Measurements from ENCODE around the gene GPC5. TPM values are rescaled to one million over a fixed set of nuclear protein-coding genes. Genes with fewer than 3 reads are reported as not detected.
A peak's percentile ranks its signal among the peaks of the same experiment; 100 is the strongest.

GPC5 gene
- polyA plus RNA-seq, 2 of the 4 experiments (the other 2 are of a cell fraction): not detected

DNA sequence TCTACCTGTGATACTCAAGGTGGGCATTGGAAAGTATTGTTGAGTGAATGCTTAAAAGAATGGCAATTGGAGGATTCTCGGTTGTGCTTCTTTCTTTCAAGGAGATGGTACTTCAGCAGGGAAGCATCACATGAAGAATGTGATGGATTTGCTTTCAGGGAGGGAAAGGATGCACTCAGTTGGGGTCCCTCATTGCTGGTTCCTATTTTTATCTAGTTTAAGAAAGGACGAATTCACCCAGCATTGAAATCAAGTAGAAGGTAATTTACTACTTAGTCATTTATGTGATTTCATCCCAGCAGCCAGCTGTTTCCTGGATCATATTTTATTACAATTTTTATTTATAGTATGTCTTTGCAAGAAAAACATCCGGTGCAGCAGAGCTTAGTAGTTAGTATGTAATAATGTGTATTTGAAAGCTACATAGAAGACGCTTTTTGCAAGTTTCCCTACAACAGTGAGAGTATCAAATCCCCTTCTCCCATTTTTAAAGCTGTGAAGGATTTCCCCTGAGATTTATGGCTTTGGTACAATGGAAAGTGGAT is 417.9 kb downstream of the GPC5 start:
- Histone ChIP-seq H3K9me3 (no peaks in the 10 kb centered on the region), H3K4me3 (no peak overlapping the region), H3K27ac (no peak overlapping the region), H3K4me2 (no peak overlapping the region), H3K4me1 (no peaks in the 10 kb centered on the region)
- ChIA-PET CTCF (interaction anchor here (0.5 kb wide), 1 partner anchor 1497 kb away, joined by 3 read pairs; no protein-coding TSS in a partner anchor), POLR2A (no interaction called here)
- no peak for DNase-seq (ENCODE audit: low read depth in 1 of 2, low spot score in 1 of 2)
- ATAC-seq: no peak
- WGBS (ENCODE audit: missing lambda C conversion rate): 10% methylated on average over 4 of the region's 4 CpGs
- TF ChIP-seq NPAS2 (CRISPR knock-in tag; IDR thresholded peaks at IDR 0.05; ENCODE audit: borderline replicate concordance) (no peak), NR3C1 (IDR thresholded peaks at IDR 0.05) (no peak), SMC3 (IDR thresholded peaks at IDR 0.05) (no peak), ESRRA (IDR thresholded peaks at IDR 0.05; ENCODE audit: borderline replicate concordance, low read length) (no peak), TFCP2L1 (CRISPR knock-in tag; IDR thresholded peaks at IDR 0.05) (no peak), RFX5 (IDR thresholded peaks at IDR 0.05) (no peak), POLR2A (IDR thresholded peaks at IDR 0.05; ENCODE audit: low read length) (no peak), ZC3H11A (IDR thresholded peaks at IDR 0.05) (no peak), GATA3 (IDR thresholded peaks at IDR 0.05; ENCODE audit: borderline replicate concordance) (no peak)
- TF ChIP-seq, protein P1, sequence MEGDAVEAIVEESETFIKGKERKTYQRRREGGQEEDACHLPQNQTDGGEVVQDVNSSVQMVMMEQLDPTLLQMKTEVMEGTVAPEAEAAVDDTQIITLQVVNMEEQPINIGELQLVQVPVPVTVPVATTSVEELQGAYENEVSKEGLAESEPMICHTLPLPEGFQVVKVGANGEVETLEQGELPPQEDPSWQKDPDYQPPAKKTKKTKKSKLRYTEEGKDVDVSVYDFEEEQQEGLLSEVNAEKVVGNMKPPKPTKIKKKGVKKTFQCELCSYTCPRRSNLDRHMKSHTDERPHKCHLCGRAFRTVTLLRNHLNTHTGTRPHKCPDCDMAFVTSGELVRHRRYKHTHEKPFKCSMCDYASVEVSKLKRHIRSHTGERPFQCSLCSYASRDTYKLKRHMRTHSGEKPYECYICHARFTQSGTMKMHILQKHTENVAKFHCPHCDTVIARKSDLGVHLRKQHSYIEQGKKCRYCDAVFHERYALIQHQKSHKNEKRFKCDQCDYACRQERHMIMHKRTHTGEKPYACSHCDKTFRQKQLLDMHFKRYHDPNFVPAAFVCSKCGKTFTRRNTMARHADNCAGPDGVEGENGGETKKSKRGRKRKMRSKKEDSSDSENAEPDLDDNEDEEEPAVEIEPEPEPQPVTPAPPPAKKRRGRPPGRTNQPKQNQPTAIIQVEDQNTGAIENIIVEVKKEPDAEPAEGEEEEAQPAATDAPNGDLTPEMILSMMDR (IDR thresholded peaks at IDR 0.05): no peak
- TF ChIP-seq, protein P2, sequence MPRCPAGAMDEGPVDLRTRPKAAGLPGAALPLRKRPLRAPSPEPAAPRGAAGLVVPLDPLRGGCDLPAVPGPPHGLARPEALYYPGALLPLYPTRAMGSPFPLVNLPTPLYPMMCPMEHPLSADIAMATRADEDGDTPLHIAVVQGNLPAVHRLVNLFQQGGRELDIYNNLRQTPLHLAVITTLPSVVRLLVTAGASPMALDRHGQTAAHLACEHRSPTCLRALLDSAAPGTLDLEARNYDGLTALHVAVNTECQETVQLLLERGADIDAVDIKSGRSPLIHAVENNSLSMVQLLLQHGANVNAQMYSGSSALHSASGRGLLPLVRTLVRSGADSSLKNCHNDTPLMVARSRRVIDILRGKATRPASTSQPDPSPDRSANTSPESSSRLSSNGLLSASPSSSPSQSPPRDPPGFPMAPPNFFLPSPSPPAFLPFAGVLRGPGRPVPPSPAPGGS (IDR thresholded peaks at IDR 0.05): no peak
- no peak for FAIRE-seq

DNA sequence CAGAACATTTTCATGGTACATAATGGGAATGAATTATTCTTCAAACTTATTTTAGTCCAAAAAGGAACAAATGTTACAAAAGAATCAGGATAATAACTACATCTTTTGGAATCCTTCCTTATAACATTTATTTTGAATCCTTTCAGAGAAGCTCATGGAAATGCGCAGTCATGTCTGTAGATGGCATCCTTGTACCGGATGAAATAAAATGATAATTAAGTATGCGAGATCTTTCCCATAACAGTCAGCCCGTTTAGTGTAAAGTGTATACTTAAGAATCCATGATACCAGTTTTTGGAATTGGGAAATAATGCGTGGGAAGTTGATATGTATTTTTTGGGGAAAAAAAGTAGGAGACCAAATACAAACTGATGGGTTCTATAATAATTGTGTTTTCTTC is 418.8 kb downstream of the GPC5 start:
- POLR2A ChIA-PET: no interaction called here
- H3K4me3 ChIP-seq: no peak overlapping the region
- DNase-seq (ENCODE audit: low read depth in 1 of 2, low spot score in 1 of 2) (peak in 1 of 2 experiments; percentile 17), ATAC-seq (no peak), FAIRE-seq (no peak)
- under 1% methylated on average over 5 of the region's 5 CpGs for WGBS (ENCODE audit: missing lambda C conversion rate)
- no peaks in the 10 kb centered on the region for H3K9me3 ChIP-seq
- H3K4me1 ChIP-seq: no peaks in the 10 kb centered on the region
- CTCF ChIA-PET: no interaction called here
- H3K4me2 ChIP-seq: no peak overlapping the region
- no peak overlapping the region for H3K27ac ChIP-seq
- TF ChIP-seq RAD21 (conservative IDR thresholded peaks at IDR 0.05 in 1 of 2, IDR thresholded peaks at IDR 0.05 in 1 of 2) (peak; percentile 31 to 49; a peak in 3 of 5 replicates), ZNF302 (CRISPR knock-in tag; IDR thresholded peaks at IDR 0.05) (no peak)

GRCh38 chr13:91824416-91824815 is 426.0 kb downstream of the GPC5 start:
- Histone ChIP-seq H3K4me2 (no peak overlapping the region), H3K9me3 (no peaks in the 10 kb centered on the region), H3K27ac (no peak overlapping the region), H3K4me1 (no peaks in the 10 kb centered on the region), H3K4me3 (no peak overlapping the region)
- POLR2A ChIA-PET: no interaction called here
- FAIRE-seq (no peak), ATAC-seq (no peak), DNase-seq (ENCODE audit: low read depth in 1 of 2, low spot score in 1 of 2) (no peak)
- TF ChIP-seq, protein P3, sequence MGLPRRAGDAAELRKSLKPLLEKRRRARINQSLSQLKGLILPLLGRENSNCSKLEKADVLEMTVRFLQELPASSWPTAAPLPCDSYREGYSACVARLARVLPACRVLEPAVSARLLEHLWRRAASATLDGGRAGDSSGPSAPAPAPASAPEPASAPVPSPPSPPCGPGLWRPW (IDR thresholded peaks at IDR 0.05): no peak
- TF ChIP-seq NPAS2 (CRISPR knock-in tag; IDR thresholded peaks at IDR 0.05; ENCODE audit: borderline replicate concordance) (no peak), ZC3H11A (IDR thresholded peaks at IDR 0.05) (no peak), NR3C1 (IDR thresholded peaks at IDR 0.05) (no peak), CHD2 (IDR thresholded peaks at IDR 0.05; ENCODE audit: low read length, partially characterized antibody) (no peak), SREBF2 (IDR thresholded peaks at IDR 0.05) (no peak)
- CTCF ChIA-PET: no interaction called here

GRCh38 chr13:91825516-91825915 is 427.1 kb downstream of the GPC5 start:
- CTCF ChIA-PET: no interaction called here
- H3K9me3 ChIP-seq: no peaks in the 10 kb centered on the region
- H3K4me2 ChIP-seq: no peak overlapping the region
- H3K27ac ChIP-seq: no peak overlapping the region
- H3K4me1 ChIP-seq: no peaks in the 10 kb centered on the region
- WGBS (ENCODE audit: missing lambda C conversion rate): 3% methylated on average over 2 of the region's 2 CpGs
- POLR2A ChIA-PET: no interaction called here
- no peak for FAIRE-seq
- ATAC-seq: no peak
- DNase-seq (ENCODE audit: low read depth in 1 of 2, low spot score in 1 of 2): no peak
- no peak overlapping the region for H3K4me3 ChIP-seq
- TF ChIP-seq ZNF302 (CRISPR knock-in tag; IDR thresholded peaks at IDR 0.05) (no peak), KDM1A (IDR thresholded peaks at IDR 0.05; ENCODE audit: low read depth) (no peak), KDM5A (IDR thresholded peaks at IDR 0.05) (no peak), EHF (CRISPR knock-in tag; IDR thresholded peaks at IDR 0.05) (no peak), FOSB (CRISPR knock-in tag; IDR thresholded peaks at IDR 0.05) (no peak), TP53 (CRISPR knock-in tag; IDR thresholded peaks at IDR 0.05) (no peak), BHLHE40 (IDR thresholded peaks at IDR 0.05; ENCODE audit: low read depth, low read length) (no peak), RCOR1 (IDR thresholded peaks at IDR 0.05; ENCODE audit: low read depth, low read length) (no peak), PBX3 (IDR thresholded peaks at IDR 0.05) (no peak), JUN (IDR thresholded peaks at IDR 0.05) (no peak)

Data from A549 (cell line).